ENCODE results near the gene LHPP.

The LHPP gene

DNA sequence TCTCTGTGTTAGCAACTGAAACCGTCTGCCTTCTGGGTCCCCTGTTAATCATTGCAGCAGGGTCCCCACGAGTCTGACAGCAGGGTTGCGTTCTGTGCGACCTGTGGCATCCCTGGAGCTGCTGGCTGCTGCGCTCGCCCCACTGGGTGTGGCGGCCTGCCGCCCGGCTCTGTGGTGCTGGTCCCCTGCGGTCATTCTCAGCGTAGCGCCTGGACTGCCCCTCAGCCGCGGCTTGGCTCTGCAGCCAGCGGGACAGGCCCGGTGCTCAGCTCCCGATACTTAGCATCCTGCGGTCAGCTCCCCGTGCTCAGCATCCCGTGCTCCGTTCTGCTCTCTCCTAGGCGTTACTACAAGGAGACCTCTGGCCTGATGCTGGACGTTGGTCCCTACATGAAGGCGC, 35.0 kb downstream of the LHPP start:
- DNase-seq (ENCODE audit: low spot score): no peak

DNA sequence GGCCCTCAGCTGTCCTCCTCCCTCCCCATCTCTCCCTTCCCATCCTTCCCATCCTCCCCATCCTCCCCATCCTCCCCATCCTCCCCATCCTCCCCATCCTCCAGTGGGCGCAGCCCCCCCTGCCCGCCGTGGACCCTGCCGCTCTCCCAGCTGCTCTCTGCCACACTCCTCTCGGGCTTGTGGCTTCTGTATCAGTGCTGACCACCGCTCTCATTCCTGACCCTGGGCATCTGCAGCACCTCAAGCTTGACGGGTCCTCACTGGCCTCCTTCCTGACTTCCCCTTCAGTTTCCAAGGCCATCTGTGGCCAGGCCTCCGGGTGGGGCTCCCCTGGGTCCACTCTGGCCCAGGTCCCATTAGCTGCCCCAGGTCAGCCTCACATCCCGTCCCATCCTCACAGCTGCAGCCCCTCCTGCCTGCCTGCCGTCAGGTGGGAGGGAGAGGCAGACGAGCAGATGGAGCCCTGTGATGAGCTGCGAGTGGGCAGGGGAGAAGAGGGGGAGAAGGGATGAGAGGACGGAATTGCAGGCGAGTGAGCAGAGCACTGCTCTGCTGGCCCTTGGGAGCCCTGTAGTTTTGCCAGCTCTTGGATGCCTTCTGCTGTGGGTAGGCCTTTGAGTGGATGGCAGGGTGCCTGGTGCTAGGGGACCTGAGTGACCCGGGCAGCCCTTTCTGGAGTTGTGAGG, 35.7 kb downstream of the LHPP start:
- no peak for DNase-seq (ENCODE audit: low spot score)

DNA sequence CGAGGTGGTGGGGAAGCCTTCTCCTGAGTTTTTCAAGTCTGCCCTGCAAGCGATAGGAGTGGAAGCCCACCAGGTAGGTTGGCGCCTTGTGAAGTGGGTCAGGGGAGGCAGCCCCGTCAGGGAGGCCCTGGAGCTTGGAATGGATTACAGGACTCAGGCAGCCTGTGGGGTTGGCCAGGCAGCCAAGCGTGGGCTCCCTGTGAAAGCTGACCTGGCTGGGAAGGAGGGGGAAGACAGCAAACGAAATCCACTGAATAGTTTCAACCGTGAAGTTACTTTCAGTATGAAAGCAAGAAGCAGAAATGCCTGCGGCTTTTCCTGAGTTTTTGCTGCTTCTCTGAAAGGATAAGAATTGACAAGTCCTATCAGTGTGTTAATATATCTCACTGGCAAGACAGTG, 36.4 kb downstream of the LHPP start:
- DNase-seq (ENCODE audit: low spot score): no peak

DNA sequence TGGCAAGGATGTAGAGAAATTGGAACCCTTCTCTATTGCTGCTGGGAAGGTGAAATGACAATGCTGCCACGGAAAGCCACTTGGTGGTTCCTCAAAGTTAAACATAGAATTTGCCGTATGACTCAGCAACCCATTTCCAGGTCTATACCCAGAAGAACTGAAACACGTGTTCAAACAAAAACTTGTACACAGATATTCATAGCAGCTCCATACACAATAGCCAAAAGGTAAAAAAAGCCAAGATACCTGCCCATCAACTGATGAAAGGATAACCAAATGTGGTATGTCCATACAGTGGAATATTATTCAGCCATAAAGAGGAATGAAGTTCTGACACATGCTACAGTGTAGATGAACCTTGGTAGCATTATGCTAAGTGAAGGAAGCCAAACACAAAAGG, 39.1 kb downstream of the LHPP start:
- DNase-seq (ENCODE audit: low spot score): no peak

DNA sequence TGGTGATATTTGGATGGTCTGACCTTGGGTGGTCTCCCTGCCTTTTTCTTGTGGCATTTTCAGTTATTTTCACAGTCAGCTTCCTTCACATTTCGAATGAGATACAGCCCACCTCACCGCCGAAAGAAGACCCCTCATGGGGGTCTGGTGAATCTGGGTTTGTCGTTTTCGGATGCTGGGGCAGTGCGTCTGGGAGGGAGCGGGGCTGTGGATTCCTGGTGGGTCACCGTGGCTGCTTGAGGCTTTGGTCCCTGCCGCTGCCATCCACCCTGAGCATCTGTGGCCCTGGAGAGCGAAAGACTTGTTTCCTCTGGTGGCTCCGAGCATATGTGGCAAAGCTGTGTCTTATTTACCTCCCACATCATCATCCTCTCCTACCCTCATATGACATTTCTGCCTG, 43.1 kb downstream of the LHPP start:
- DNase-seq (ENCODE audit: low spot score): no peak

DNA sequence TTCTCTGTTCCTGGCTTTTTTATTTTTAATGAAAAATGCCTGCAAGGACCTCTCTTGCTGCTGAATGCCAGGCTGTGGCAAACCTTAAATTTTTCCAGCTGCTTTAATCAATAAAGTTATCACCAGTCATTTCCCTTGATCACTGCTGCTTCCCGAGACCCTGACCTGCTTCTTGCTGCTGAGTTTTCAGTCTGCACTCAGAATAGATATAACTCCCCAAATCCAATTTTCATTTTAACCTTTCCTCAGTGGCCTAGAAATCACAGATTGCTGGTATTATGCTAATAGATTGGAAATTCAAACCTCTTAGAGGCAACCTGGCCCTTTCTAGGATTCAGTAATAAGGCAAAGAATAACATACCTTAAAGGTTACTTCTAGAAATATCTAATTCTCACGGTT, 43.7 kb downstream of the LHPP start:
- no peak for DNase-seq (ENCODE audit: low spot score)

DNA sequence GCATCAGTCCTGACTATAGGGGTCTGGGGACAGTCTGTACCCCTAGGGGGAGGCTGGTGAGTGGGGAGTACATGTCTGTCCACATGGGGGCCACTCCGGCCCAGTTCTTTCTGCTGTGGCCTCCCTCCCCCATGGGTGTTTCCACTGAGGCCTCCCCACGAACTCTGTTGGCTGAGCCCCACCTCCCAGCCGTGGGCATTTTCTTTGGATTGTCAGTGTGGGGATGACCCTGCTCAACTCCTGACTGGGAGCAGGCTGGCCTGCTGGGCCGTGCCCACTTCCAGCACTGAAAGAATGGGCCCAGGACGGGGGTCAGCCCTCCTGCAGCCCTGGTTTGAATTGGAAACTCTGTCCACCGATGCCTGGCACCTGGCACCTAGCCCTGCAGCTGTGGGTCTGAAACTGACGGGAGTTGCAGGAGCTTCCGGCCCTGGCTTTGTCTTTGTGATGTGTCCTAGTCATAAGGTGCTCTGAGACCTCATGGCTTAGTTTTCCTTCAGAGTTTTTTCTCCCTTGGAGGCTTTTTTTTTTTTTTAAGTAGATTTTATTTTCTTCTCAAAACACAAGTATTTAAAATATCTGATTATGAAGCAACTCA, 46.5 kb downstream of the LHPP start:
- no peak for DNase-seq (ENCODE audit: low spot score)

DNA sequence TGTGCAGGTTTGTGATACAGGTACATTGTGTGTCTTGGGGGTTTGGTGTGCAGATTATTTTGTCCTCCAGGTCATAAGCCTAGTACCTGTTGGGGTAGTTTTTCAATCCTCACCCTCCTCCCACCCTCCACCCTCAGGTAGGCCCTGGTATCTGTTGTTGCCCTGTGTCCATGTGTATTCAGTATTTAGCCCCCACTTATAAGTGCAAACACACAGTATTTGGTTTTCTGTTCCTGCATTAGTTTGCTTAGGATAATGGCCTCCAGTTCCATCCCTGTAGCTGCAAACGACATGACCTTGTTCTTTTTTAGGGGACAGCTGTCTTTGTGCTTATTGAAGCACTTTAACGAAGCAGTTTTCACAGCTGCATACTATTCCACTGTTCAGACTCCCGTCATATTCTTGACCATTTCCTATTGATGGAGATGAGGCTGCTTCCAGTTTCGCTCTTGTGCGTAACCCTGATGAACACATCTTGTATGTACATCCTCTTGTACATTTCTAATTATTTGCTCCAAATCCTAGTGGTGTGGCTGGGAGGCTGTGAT, 47.4 kb downstream of the LHPP start:
- DNase-seq (ENCODE audit: low spot score): no peak

DNA sequence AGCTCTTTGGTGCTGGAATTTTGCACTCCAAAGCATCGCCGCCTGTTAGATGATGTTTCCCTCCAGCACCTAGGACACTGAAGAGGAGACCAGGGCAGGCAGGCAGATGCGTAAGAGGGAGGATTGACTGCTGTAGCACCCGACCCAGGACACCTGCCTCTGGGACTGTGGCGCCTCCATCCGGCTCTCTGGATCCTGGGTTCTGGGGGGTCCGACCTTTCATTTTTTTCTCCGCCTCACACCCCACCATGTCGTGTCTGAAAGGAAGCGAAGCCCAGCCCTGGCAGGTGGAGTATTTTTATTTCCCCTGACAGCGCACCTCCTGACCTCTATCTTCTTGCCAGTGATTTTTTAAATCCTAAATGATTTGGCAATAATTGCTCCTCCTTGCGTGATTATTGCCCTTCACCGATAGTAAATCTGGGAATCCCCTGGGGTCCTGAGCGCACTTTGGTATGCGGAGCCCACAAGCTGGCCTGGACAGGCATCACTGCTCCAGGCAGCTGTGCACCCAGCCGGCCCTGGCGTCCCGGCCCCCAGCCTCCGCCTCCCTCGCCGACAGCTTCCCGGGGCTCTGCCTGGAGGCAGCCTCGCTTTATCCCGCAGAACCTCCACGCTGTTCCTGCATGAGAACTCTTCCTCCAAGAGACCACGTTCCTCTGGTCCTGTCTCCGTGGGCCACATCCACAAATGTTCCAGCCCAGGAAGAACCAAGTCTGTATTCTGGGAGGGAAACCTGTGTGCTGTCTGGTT, 48.4 kb downstream of the LHPP start:
- no peak for DNase-seq (ENCODE audit: low spot score)

DNA sequence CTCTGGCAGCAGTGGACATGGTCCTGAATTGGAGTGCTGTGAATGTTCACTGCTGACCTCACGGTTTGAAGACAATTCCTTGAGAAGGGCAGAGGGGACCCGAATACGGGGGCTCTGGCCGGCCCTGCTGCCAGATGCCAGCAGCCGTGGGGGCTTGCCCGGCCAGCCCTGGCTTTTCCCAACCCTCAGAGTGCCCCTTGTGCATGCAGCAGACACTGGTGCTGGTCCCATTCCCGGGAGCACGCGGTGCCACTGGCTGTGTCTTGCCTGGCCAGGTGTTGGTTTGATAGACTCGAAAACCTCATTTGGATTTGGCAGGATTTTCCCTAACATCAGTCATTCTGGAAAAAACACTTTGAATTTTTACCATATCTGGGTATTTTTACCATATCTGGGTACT, 49.1 kb downstream of the LHPP start:
- no peak for DNase-seq (ENCODE audit: low spot score)

DNA sequence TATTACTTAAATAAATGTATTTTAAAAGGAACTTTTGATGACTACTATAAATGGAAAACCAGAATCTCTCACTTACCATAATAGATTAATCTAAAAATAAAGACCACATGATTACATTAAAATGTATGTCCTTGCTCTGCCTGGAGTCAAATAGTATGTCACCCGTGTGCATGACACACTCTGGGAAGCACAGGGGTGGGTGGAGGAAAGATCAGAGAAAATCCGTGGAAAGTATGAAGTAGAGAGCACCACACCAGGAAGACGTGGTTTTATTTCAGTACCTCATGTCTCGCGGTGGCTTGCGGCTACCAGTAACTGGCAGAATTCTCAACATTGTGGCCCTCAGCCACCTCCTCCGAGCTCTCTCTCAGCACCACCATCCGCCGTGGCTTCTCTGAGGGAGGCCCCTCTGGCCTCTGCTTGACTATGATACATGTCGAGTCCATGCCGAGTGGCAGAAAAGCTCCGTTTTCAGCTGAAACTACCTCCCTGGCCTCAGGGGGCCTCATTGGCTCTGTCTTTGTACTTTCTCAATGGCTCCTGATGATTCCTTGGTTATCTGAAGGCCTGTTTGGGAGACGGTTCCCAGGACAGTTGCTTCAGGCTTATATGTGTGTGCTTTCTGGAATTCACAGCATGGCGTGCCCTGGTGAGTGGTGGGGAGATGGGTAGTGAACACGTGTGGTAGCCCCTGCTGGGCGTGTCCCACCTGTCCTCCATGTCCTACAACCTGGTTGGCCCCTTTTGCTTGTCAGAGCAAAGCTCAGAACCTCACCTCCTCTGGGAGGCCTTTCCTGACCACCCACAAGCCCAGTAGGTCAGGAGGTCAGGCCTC, 49.8 kb downstream of the LHPP start:
- DNase-seq (ENCODE audit: low spot score): no peak

DNA sequence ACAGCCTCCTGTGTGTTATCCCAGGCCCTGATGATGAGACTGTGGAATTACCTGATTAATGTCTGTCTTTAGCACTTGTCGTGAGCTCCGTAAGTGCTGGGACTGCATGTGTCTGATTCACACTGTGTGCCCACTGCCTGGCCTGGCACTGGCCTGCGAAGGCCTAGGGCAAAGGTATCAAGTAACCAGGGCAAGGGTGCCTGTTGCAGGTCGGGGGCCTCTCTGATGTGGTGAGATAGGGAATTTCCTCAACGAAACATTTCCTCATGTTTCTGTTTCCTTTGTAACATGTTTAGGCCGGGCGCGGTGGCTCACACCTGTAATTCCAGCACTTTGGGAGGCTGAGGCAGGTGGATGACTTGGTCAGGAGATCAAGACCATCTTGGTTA, 50.4 kb downstream of the LHPP start:
- DNase-seq (ENCODE audit: low spot score): no peak

DNA sequence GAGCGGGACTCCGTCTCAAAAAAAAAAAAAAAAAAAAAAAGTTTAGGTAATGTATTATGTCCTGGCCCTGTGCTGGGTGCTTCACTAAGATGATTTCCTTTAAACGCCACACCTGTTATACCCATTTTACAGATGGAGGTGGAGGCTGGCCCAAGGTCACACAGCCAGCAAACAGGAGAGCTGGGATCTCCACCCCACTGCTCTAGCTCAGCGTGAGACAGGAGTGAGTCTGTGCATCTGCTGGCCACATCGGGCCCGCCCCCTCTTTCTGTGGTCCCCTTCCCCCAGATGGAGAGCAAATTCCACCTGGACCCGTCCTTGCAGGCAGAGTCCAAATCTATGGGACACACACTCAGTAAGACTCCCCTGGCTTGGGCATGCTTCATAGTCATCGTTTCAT, 51.0 kb downstream of the LHPP start:
- no peak for DNase-seq (ENCODE audit: low spot score)

DNA sequence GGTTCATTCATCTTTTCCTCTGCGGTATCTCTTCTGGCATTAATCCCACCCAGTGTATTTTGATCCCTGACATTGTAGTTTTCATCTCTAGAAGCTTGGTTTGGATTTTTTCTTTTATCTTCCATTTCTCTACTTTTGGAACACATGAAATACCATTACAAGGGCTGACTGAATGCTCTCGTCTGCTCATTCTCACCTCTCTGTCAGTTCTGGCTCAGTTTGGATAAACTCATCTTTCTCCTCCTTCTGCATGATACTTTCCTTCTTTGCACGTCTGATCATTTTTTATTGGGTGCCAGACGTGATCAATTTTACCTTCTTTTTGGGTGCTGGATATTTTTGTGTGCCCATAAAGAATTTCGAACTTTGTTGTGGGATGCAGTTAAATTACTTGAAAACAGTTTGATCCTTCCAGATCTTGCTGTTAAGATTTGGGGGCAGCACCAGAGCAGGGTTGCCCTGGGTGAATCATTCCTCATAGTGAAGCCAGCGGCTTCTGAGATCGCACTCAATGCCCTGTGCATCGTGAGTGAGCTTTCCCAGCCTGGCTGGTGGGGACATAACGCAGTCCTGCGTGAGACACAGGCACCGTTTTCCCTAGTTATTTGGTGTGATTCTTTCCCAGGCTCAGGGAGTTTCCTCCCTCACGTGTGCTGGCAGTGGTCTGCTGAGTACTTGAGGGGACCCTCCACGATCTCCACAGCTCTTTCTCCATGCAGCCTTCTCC, 53.8 kb downstream of the LHPP start:
- no peak for DNase-seq (ENCODE audit: low spot score)

DNA sequence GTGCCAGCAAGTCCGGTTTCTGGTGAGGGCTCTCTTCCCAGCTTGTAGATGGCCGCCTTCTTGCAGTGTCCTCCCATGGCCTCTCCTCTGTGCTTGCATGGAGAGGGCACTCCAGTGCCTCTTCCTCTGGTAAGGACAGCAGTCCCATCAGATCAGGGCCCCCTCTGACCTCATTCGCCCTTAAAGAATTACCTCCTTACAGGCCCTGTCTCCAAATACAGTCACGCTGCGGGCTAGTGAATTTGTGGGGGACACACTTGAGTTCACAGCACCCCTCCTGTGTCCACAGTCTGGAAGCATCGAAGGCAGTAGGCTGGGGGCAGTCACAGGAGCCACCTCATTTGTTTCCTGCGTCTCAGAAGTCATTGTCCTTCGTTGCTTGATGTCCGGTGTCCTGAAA, 54.6 kb downstream of the LHPP start:
- DNase-seq (ENCODE audit: low spot score): no peak

DNA sequence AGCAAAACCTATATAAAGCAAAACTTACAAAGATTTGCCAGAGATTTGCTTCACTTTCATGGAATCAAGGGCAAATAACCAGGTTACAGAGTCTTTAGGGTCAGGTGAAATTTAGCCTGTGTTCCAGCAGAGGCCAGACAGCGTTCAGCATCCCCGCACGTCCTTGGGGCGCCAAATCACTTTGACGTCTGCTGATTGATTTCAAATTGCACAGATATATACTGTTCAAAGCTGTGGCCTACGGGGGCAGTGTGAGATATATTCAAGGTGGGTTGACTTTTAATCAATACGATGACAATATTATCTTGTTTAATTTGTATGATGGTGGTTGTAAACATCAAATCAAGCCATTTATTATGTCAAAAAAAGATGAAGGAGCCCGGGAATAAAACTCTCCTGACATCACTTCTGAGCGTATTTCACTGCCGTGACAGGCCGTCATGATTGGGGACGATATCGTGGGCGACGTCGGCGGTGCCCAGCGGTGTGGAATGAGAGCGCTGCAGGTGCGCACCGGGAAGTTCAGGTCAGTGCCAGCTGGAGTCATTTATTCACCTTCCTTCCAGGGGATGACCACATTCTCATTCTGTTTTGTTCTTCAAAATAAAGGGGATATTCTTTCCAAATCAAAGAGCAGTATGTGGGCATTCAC, 55.2 kb downstream of the LHPP start:
- DNase-seq (ENCODE audit: low spot score): no peak

DNA sequence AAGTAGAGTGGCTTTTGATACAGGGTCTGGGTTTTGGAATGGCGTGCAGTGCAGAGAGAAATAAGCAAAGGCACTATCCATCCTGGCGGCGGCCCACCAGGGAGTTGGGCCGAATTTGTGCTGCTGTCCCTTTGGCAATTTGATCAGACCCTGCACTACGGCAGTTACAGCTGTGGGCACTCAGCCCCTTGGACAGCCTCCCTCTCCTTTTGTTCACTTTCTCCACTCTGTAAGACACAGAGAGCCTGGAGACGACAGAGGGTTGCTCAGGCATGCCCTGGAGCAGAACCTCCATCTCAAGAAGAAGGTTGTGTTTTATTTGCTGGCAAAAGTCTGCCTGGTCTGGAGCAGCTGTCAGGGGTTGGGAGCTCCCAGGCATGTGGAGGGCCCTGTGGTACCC, 55.8 kb downstream of the LHPP start:
- no peak for DNase-seq (ENCODE audit: low spot score)

DNA sequence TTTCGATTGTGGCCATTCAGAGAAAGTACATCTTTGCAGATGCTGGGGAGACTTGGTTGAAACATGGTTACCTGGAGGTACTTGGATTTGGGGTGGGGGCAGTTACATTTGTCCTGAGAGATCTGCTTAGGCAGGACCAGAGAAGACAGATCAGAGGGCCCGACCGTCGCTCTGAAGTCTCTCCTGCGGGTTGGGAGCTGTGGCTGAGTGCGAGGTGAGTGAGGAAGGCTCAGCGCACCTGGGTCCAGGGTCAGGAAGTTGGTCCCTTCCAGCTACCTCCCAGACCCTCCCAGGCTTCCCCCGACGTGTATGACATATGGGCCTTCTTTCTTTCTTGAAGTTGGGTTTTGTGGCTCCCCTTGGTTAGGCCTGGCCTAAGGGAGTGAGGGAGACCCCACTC, 56.3 kb downstream of the LHPP start:
- no peak for DNase-seq (ENCODE audit: low spot score)

DNA sequence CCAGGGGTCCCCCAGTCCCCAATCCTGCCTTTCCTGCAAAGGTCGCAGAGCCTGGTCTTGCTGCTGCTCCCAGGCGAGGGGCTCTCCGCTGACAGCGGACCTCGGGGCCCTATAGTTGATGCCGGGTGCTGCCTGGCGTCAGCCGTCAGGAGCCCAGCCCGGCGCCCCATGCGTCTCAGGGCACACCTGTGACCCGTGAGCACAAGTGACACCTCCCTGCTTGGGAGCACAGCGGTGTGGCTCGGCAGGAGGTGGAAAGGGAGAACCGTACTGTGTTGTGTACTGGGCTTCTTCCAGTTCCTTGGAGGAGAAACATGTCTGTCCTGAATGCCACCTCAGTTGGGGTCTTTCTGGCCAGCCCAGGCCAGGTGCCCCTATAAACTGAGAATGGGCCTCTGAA, 56.7 kb downstream of the LHPP start:
- DNase-seq (ENCODE audit: low spot score): no peak

DNA sequence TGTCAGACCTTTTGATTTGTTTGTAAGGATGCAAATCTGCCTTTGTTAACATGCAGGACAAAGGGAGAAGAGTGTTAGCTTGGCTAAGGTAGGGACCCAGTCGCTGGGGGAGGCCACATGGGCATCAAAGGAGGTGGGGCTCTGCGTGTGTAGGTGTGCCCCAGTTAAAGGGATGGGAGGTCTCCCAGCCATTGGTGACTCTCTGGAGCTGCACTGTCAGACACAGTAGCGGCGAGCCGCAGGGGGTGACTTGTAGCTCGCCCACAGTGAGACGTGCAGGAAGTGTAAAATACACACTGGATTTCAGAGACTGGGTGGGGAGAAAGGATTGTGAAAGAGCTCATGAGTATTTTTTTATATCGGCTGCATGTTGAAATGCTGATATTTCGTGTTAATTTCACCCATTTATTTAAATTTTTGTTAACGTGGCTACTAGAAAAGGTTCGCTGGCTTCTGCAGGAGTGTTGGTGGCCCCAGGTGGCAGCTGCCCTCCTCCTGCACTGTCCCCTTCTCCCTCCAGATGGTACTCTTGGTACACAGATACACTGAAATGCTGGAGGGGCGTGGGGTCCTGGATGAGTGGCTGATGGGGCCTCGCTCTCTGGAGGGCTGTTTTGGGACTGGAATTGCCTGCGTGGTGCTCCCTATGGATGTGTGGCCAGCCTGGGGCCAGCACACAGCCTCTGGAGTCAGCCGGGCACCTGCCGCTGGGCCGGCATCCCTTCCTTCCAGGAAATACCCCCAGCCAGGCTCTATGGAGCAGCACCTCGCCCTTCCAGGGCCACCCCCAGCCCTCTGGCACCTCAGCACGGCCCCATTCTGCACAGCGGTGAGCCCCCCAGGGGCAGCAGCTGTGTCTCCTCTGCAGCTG, 59.2 kb downstream of the LHPP start:
- no peak for DNase-seq (ENCODE audit: low spot score)
